Stimulated activated CD4-positive, alpha-beta T cell treated with anti-CD3 and anti-CD28 coated beads, Interleukin-4, amount 100 ng/mL, for 24 hours (primary cell): ENCODE results near the gene GRK2.
A peak's percentile ranks its signal among the peaks of the same experiment; 100 is the strongest.

Experiments
- DNase-seq: peaks from one replicate; pipeline ENCODE4 v3.0.0-alpha.2; 2020

GRK2 gene

DNA sequence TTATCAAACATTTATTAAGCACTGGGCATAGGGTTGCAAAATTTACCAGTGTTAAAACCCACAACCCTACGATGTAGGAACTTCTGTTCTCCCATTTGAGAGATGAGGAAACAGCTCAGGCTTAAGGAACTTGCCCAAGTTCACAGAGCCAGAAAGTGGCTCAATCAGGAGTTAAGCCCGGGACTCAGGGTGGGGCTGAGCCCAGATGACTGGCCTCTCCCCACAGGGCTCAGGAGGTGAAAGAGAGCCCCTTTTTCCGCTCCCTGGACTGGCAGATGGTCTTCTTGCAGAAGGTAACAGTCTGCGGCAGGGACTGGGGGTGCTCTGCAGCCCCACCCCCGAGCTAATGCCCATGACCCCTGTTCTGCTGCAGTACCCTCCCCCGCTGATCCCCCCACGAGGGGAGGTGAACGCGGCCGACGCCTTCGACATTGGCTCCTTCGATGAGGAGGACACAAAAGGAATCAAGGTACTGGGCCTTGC is 17.2 kb downstream of the GRK2 start:
- DNase-seq: no peak

- DNase-seq: no peak
These were observed 18.7 kb downstream of the GRK2 start for GRCh38 chr11:67284811-67285540.

- DNase-seq: no peak
These were observed 19.5 kb downstream of the GRK2 start for GRCh38 chr11:67285541-67286498.

DNA sequence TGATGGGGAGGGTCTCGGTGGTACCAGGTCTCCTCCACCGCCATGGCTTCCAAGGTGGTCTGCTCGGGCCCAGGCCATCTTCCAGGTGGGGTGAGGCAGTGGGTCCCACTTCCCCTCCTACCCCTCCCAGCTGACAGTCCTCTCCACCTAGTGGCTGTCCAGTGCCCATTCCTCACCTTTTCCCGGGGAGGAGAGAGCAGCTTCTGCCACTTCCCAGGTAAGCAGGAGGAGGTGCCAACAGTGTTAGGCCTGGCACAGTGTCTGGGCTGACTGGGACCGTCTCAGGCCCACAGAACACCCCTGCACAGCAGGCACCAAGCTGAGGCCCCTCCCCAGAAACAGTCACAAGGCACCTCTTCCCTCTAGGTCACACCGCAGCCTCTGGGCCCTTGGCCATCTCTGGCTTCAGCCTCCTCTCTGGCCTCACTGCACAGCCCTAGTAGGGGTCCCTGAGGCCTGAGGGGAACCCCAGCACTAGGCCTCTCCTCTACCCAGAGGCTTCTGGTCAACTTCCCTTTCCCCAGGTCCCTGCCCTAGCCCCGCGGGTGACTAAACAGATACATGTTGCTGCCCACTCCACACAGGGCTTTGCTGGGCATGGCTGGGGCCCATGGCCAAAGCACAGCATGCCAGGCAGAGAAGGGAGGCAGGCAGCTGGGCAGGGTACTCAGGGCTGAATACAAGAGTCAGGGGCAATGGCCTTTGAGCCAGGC is 20.5 kb downstream of the GRK2 start:
- DNase-seq: no peak

DNA sequence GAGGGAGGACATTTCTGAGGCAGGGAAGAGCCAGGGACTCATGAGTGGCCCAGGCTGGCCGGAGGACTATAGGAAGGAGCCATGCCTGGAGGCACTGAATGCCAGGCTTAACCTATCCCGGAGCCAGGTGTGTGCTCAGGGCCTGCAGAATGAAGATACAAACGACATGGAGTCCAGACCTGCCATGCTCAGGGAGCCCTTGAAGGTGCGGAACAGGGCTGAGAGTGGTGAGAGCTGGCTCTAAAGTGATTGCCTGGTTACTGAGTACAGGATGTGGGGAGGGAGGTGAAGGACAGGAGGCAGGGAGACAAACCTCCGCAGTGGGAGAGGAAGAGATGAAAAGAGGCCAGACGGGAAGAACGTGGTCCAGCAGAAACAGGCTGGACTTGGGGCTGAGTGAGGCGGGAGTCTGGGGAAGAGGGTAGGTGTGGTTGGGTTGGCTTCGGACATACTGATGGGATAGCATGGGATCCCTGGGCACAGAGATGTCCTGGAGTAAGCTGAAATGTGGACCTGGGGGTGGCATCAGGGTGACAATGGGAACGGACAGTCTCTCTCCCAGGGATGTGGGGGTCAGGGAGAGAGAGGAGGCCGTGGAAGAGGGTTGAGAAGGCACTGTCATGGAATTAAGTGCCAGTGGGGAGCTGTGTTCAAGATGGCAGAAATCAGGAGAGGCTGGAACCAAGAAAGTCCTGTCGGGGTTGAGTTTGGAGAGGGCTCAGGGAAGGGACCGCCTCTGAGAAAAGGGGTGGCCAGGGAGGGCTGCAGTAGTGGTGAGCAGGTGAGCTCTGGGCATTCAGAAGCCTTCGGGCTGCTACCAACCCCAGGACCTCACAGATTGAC is 21.3 kb downstream of the GRK2 start:
- DNase-seq: no peak

DNA sequence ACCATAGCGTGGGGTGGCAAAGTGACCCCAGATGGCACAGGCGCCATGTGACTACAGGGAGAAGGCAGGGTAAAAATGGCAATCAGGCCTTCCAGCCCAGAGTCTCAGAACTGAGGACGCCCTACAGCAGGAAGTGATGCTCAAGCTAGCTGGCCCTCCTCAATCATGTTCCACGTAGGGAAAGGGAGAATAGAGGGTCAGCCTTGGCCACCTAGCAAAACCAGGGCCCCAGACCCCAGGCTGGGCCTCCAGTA is 21.9 kb downstream of the GRK2 start:
- no peak for DNase-seq

DNA sequence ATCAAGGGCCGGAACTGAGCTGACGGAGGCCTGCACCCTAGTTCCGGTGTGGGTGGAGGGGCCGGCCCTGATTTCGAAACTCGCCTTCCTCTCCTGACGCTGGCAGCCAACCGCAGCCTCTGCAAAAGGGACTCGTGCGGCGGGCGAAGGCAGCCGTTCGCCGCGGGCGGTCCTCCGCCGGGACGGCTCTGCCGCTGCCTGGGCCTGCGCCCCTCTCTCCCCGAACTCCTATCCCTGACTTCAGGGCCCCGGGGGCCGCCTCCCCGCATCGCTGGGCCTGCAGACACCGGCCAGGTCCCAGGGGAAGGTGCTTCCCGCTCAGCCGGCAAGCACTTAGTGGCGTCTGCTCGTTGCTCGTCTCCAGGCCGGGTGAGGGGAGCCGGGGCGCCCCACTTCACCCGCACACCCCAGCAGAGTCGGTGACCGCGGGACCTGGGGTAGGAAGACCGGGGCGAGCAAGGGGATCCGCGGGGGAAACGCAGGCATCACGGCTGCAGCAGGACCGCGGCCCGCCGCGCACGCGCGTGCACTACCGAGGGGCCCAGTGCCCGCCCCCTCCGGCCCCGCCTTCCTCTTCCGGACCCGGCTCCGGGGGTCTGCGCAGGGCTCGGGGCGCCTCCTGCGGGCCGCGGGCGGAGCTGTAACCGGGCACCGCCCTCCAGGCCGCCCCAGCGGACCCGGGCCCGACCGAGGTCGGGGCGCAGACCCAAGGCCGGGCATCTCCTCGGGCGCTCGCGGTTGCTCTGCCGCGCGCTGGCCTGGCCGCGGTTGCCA is 22.4 kb downstream of the GRK2 start:
- peak; percentile 87 for DNase-seq

DNA sequence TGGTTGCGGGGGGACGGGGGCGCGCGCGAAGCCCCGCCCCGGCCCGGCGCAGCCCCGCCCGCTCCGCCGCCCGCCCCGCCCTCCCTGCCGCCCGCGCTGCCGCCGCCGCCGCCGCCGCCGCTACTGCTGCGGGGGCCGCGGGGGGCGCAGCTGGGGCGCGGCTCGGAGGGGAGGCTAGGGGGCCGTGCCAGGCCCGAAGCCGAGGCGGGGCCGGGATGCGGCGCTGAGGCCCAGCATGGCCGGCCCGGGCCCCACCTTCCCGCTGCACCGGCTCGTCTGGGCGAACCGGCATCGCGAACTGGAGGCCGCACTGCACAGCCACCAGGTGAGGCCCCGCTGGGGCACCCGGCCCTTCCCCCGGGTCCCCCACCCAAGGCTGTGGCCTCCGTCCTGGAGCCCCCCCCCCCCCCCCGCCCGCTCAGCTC is 23.0 kb downstream of the GRK2 start, which contains the start of gene ANKRD13D:
Gene ANKRD13D (plus strand): TSS at position 78 of the 425 bp plus-strand sequence. CDS start 158 bp downstream, at position 236.
- no peak for DNase-seq

DNA sequence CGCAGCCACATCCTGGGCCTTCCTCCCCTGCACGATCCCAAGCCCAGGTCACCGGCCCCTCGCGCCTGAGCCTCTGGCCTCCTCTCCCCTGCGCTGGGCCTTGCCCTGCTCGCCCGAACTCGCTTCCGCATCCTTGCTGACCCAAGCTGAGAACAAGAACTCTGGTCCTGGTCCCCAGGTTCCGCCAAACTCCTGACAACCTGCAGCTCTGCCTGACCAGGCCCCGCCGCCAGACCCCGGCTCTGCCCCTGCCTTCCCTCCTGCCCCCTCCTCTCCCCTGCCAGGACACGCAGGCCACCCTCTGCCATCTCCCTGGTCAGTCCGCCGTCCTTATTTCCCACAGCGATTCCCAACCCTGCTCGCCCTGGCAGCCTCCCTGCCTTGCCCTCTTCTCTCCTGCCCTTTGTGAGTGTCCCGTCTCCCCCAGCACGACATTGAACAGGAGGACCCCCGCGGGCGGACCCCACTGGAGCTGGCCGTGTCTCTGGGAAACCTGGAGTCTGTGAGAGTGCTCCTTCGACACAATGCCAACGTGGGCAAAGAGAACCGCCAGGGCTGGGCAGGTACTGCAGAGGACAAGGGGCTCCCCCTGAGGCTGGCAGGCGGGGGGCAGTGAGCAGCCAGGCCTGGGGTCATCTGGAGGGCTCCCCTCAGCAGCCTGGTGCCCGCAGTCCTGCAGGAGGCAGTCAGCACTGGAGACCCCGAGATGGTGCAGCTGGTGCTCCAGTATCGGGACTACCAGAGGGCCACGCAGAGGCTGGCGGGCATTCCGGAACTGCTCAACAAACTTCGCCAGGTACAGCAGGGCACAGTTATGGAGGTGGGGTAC is 23.6 kb downstream of the GRK2 start:
- DNase-seq: no peak

GRCh38 chr11:67290801-67291200 is 24.5 kb downstream of the GRK2 start:
- DNase-seq: no peak

DNA sequence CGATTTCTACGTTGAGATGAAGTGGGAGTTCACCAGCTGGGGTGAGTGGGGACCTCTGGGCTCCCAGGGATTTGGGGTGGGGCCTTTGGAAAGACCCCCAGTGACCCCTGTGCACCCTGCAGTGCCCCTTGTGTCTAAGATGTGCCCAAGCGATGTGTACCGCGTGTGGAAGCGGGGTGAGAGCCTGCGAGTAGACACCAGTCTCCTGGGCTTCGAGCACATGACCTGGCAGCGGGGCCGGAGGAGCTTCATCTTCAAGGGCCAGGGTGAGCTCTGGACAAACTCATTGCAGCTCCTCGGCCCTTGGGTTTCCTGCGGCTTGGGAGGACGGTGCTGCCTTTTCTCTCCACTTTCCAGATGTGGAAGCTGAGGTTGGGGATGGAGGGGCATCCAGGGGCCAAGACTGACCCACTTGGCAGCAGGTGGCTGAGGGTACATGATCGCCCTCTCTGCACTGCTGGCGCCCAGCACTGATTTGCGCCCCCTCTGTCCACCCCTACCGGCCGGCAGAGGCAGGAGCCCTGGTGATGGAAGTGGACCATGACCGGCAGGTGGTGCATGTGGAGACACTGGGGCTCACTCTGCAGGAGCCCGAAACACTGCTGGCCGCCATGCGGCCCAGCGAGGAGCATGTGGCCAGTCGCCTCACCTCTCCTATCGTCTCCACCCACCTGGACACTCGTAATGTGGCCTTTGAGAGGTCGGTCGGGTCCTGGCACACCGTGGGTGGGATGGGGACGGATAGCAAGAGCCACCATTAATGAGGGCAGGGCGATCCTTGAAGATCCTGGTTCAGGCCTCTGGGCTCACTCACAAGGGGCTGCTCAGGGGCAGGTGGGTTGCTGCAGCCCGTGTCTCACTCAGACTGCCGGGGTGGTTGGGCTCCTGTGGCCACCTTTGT is 25.5 kb downstream of the GRK2 start:
- no peak for DNase-seq

GRCh38 chr11:67292671-67293070 is 26.4 kb downstream of the GRK2 start:
- DNase-seq: no peak

- DNase-seq: no peak
These were observed 26.8 kb downstream of the GRK2 start for GRCh38 chr11:67293090-67293489.

- no peak for DNase-seq
These were observed 29.6 kb downstream of the GRK2 start for GRCh38 chr11:67295846-67296245.

GRCh38 chr11:67298786-67299185 is 32.5 kb downstream of the GRK2 start:
- DNase-seq: no peak

DNA sequence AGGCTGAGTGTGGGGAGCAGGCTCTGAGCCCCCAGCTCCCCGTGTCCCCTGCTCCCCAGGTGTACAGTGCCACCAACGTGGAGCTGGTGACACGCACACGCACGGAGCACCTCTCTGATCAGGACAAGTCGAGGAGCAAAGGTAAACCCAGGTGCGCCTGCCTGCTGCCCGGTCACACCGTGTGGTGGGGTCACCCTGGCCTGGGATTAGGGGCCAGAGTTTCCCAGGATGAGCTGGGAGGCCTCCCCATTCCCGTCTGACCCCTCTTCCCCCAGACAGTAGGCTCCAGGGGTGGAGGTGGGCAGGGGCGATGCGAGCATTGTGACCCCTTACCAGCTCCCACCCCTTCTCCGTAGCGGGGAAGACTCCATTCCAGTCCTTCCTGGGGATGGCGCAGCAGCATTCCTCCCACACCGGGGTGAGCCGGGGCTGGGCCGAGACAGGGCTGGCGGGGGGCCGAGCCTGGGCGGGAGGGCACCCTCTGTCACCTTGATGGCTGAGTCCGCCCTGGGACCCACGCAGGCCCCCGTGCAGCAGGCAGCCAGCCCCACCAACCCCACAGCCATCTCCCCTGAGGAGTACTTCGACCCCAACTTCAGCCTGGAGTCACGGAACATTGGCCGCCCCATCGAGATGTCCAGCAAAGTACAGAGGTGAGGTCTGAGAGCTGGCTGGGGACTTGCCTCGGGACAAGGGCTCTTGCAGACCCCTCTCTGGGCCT is 33.4 kb downstream of the GRK2 start:
- no peak for DNase-seq

GRCh38 chr11:67300256-67300755 is 34.0 kb downstream of the GRK2 start:
- no peak for DNase-seq

GRCh38 chr11:67300756-67301312 is 34.6 kb downstream of the GRK2 start:
- DNase-seq: no peak
